WTC11 (cell line): Measurements from ENCODE around the gene ELOVL7. TPM values are rescaled to one million over a fixed set of nuclear protein-coding genes. Genes with fewer than 3 reads are reported as not detected.
"Not testable (repeated sequence)": the region's sequence is repeated elsewhere in the genome, so short reads cannot be mapped to it uniquely, and the experiment has no call there.

ENCODE experiments used
- ATAC-seq: fragments of 200-7000 bp; cut with Tn5 transposase; 2 replicates; pipeline ENCODE4 v1.10.0; 2021; ENCODE audit warnings: mild to moderate bottlenecking, moderate library complexity
- CTCF ChIA-PET: fragments of 300-600 bp; sonication (Branson Sonifier 250); formaldehyde crosslinking; loops from one replicate; lab custom pipeline; 2021; ENCODE audit warnings: antibody characterized with exemption; lab: Charles Lee
- POLR2A ChIA-PET: fragments of 350-600 bp; sonication (Branson Sonifier 250); formaldehyde crosslinking; loops from one replicate; lab custom pipeline; 2021; ENCODE audit warnings: antibody characterized with exemption; lab: Charles Lee
- DNase-seq: peaks from one replicate; pipeline ENCODE4 v3.0.0; 2021; ENCODE audit warnings: low spot score
- H3K27ac Mint-ChIP-seq: 2 replicates; pipeline ENCODE4 v1.8.0; 2021; ENCODE audit warnings: mixed read lengths
- H3K27me3 Mint-ChIP-seq: 2 replicates; pipeline ENCODE4 v1.8.0; 2021; ENCODE audit warnings: low read depth, mild to moderate bottlenecking, moderate library complexity, mixed read lengths
- H3K36me3 Mint-ChIP-seq: 2 replicates; pipeline ENCODE4 v1.8.0; 2021; ENCODE audit warnings: mixed read lengths
- H3K4me1 Mint-ChIP-seq: 2 replicates; pipeline ENCODE4 v1.8.0; 2022; ENCODE audit warnings: mixed read lengths
- H3K4me3 Mint-ChIP-seq: 2 replicates; pipeline ENCODE4 v1.8.0; 2021; ENCODE audit warnings: mild to moderate bottlenecking, moderate library complexity, mixed read lengths
- H3K9me3 Mint-ChIP-seq: 2 replicates; pipeline ENCODE4 v1.8.0; 2021; ENCODE audit warnings: mixed read lengths
- FOXJ3 ChIP-seq: sonication (generic); formaldehyde crosslinking; IDR thresholded peaks from 2 replicates; pipeline ENCODE4 v1.9.0; 2021; ENCODE audit warnings: missing genetic modification reagents, mild to moderate bottlenecking, borderline replicate concordance
- GABPB1 ChIP-seq: sonication (generic); formaldehyde crosslinking; IDR thresholded peaks from 2 replicates; pipeline ENCODE4 v1.8.1; 2023; ENCODE audit warnings: mild to moderate bottlenecking, missing genetic modification reagents
- HMGA2 ChIP-seq: fragments of 250-450 bp; sonication (Bioruptor Pico); IDR thresholded peaks from 2 replicates; pipeline ENCODE4 v1.4.0; 2021; ENCODE audit warnings: mild to moderate bottlenecking, moderate library complexity
- MXD4 ChIP-seq: fragments of 250-450 bp; sonication (Bioruptor Pico); IDR thresholded peaks from 2 replicates; pipeline ENCODE4 v1.8.0; 2021; ENCODE audit warnings: mild to moderate bottlenecking, moderate library complexity, borderline replicate concordance
- NR2C2 ChIP-seq: sonication (generic); formaldehyde crosslinking; IDR thresholded peaks from 2 replicates; pipeline ENCODE4 v1.8.0; 2022; ENCODE audit warnings: mild to moderate bottlenecking, missing genetic modification reagents
- OVOL2 ChIP-seq: fragments of 250-450 bp; sonication (Bioruptor Pico); IDR thresholded peaks from 2 replicates; pipeline ENCODE4 v1.9.0; 2021; ENCODE audit warnings: mild to moderate bottlenecking, borderline replicate concordance
- SMAD4 ChIP-seq: sonication (generic); formaldehyde crosslinking; IDR thresholded peaks from 2 replicates; pipeline ENCODE4 v1.8.0; 2022; ENCODE audit warnings: mild to moderate bottlenecking, missing genetic modification reagents
- SOX15 ChIP-seq: fragments of 250-450 bp; sonication (Bioruptor Pico); IDR thresholded peaks from 2 replicates; pipeline ENCODE4 v1.9.0; 2021; ENCODE audit warnings: mild to moderate bottlenecking
- TEAD1 ChIP-seq: sonication (generic); formaldehyde crosslinking; IDR thresholded peaks from 2 replicates; pipeline ENCODE4 v1.8.0; 2022; ENCODE audit warnings: mild to moderate bottlenecking, missing genetic modification reagents
- ZNF121 ChIP-seq: sonication (generic); formaldehyde crosslinking; IDR thresholded peaks from 2 replicates; pipeline ENCODE4 v1.8.0; 2023; ENCODE audit warnings: missing genetic modification reagents
- ZNF232 ChIP-seq: sonication (generic); formaldehyde crosslinking; IDR thresholded peaks from 2 replicates; pipeline ENCODE4 v1.8.0; 2022; ENCODE audit warnings: mild to moderate bottlenecking, missing genetic modification reagents
- ZNF263 ChIP-seq: sonication (generic); formaldehyde crosslinking; IDR thresholded peaks from 2 replicates; pipeline ENCODE4 v1.8.1; 2022; ENCODE audit warnings: low read depth, mild to moderate bottlenecking, moderate library complexity, missing genetic modification reagents
- ZNF396 ChIP-seq: fragments of 250-450 bp; sonication (Bioruptor Pico); IDR thresholded peaks from 2 replicates; pipeline ENCODE4 v1.8.0; 2021; ENCODE audit warnings: mild to moderate bottlenecking, moderate library complexity, borderline replicate concordance
- total RNA-seq: library from RNA; stranded (reverse); gene quantifications from 3 replicates; pipeline ENCODE4 v1.2.3, GENCODE V29; 2021
- TF ChIP-seq, protein P1 (sequence below): sonication (generic); formaldehyde crosslinking; IDR thresholded peaks from 2 replicates; pipeline ENCODE4 v1.8.1; 2022; ENCODE audit warnings: low read depth, missing genetic modification reagents, borderline replicate concordance
- TF ChIP-seq, protein P2 (sequence below): fragments of 250-450 bp; sonication (Bioruptor Pico); IDR thresholded peaks from 2 replicates; pipeline ENCODE4 v1.9.0; 2021; ENCODE audit warnings: mild to moderate bottlenecking, borderline replicate concordance
- TF ChIP-seq, protein P3 (sequence below): sonication (generic); formaldehyde crosslinking; conservative IDR thresholded peaks from 2 replicates; pipeline ENCODE4 v1.8.1; 2023; ENCODE audit warnings: mild to moderate bottlenecking, low read depth, missing genetic modification reagents, moderate library complexity
- TF ChIP-seq, protein P4 (sequence below): fragments of 250-450 bp; sonication (Bioruptor Pico); IDR thresholded peaks from 2 replicates; pipeline ENCODE4 v1.8.0; 2021; ENCODE audit warnings: mild to moderate bottlenecking
- TF ChIP-seq, protein P5 (sequence below): sonication (generic); formaldehyde crosslinking; IDR thresholded peaks from 2 replicates; pipeline ENCODE4 v1.8.0; 2022; ENCODE audit warnings: mild to moderate bottlenecking, missing genetic modification reagents

The ELOVL7 gene
- total RNA-seq, 1 experiment from 2014 or later: 7.1 TPM

DNA sequence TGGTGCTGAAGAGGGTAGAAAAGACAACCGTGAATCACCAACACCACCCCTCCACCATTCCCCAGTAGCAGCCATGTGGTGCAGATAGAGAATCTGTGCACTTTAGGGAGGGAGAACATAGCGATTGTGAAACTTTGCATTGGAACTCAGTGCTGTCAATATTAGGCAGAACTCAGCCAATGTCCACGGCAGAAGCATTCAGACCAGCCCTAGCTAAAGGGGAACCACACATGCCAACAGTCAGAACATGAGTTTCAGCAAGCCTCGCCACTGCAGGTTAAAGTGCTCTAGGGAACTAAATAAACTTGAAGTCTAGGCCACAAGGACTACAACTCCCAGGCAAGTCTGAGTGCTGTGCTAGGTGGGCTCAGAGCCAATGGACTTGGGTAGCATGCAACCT is 105.6 kb downstream of the ELOVL7 start:
- no peak for ATAC-seq
- Mint-ChIP-seq H3K4me1 (peaks cover 17% of the 10 kb centered on the region), H3K27me3 (peaks cover 21% of the 10 kb centered on the region), H3K36me3 (peaks cover 6% of the 10 kb centered on the region; the same call in 1 of the 2 replicates), H3K4me3 (no peak overlapping the region), H3K27ac (no peak overlapping the region), H3K9me3 (peaks cover 12% of the 10 kb centered on the region)
- ChIA-PET POLR2A (no interaction called here), CTCF (no interaction called here)
- TF ChIP-seq MXD4: no peak
- no peak for TF ChIP-seq ZNF263 (CRISPR knock-in tag)
- no peak for TF ChIP-seq SMAD4
- no peak for TF ChIP-seq FOXJ3
- no peak for TF ChIP-seq ZNF396 (CRISPR knock-in tag)
- TF ChIP-seq NR2C2 (CRISPR knock-in tag): no peak
- TF ChIP-seq ZNF232 (CRISPR knock-in tag): no peak
- TF ChIP-seq, protein P1, sequence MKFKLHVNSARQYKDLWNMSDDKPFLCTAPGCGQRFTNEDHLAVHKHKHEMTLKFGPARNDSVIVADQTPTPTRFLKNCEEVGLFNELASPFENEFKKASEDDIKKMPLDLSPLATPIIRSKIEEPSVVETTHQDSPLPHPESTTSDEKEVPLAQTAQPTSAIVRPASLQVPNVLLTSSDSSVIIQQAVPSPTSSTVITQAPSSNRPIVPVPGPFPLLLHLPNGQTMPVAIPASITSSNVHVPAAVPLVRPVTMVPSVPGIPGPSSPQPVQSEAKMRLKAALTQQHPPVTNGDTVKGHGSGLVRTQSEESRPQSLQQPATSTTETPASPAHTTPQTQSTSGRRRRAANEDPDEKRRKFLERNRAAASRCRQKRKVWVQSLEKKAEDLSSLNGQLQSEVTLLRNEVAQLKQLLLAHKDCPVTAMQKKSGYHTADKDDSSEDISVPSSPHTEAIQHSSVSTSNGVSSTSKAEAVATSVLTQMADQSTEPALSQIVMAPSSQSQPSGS: no peak
- no peak for TF ChIP-seq TEAD1 (CRISPR knock-in tag)
- no peak for TF ChIP-seq HMGA2 (CRISPR knock-in tag)
- TF ChIP-seq GABPB1: no peak
- TF ChIP-seq OVOL2 (CRISPR knock-in tag): no peak
- TF ChIP-seq, protein P2, sequence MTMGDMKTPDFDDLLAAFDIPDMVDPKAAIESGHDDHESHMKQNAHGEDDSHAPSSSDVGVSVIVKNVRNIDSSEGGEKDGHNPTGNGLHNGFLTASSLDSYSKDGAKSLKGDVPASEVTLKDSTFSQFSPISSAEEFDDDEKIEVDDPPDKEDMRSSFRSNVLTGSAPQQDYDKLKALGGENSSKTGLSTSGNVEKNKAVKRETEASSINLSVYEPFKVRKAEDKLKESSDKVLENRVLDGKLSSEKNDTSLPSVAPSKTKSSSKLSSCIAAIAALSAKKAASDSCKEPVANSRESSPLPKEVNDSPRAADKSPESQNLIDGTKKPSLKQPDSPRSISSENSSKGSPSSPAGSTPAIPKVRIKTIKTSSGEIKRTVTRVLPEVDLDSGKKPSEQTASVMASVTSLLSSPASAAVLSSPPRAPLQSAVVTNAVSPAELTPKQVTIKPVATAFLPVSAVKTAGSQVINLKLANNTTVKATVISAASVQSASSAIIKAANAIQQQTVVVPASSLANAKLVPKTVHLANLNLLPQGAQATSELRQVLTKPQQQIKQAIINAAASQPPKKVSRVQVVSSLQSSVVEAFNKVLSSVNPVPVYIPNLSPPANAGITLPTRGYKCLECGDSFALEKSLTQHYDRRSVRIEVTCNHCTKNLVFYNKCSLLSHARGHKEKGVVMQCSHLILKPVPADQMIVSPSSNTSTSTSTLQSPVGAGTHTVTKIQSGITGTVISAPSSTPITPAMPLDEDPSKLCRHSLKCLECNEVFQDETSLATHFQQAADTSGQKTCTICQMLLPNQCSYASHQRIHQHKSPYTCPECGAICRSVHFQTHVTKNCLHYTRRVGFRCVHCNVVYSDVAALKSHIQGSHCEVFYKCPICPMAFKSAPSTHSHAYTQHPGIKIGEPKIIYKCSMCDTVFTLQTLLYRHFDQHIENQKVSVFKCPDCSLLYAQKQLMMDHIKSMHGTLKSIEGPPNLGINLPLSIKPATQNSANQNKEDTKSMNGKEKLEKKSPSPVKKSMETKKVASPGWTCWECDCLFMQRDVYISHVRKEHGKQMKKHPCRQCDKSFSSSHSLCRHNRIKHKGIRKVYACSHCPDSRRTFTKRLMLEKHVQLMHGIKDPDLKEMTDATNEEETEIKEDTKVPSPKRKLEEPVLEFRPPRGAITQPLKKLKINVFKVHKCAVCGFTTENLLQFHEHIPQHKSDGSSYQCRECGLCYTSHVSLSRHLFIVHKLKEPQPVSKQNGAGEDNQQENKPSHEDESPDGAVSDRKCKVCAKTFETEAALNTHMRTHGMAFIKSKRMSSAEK: no peak
- no peak for DNase-seq

DNA sequence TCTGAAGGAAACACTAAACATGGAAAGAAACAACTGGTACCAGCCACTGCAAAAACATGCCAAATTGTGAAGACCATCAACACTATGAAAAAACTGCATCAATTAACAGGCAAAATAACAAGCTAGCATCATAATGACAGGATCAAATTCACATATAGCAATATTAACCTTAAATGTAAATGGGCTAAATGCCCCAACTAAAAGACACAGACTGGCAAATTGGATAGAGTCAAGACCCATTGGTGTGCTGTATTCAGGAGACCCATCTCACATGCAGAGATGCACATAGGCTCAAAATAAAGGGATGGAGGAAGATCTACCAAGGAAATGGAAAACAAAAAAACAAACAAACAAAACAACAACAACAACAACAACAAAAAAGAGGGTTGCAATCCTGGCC is 113.2 kb downstream of the ELOVL7 start:
- H3K27ac Mint-ChIP-seq, H3K9me3 Mint-ChIP-seq, POLR2A ChIA-PET, H3K4me3 Mint-ChIP-seq, CTCF ChIA-PET, ATAC-seq, DNase-seq, H3K36me3 Mint-ChIP-seq, H3K4me1 Mint-ChIP-seq: not testable (repeated sequence)
- H3K27me3 Mint-ChIP-seq: peaks cover 16% of the 10 kb centered on the region

DNA sequence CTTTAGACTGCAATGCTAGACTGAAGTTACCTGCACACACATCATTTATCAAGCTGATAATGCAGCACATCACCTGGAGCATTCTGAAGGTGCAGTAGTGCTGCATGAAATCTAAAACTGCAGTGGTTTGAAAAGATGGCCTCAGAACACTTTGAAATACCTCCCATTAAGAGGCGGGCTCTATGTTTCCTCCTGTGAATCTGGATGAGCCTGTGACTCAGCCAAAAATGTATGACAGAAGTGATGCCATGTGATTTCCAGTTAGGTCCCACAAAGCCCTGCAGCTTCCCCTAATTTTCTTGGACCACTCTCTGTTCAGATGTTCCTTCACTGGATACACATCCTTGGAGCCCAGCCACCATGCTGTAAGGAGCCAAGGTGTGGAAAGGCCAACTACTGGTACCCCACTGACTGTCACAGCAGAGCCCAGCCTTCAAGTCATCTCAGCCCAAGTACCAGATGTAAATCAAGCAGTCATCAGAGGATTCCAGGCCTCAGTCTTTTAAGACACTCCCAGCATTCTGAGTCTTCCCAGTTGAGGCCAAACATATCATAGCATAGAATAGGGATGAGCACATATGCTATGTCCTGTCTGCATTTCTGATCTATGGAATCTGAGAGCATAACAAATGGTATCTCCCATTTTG is 116.9 kb downstream of the ELOVL7 start:
- H3K9me3 Mint-ChIP-seq: 0 out of 2 replicates have a peak, but pooled peaks cover 3% of the 10 kb centered on the region
- TF ChIP-seq SOX15 (CRISPR knock-in tag): no peak
- no peak for TF ChIP-seq ZNF121
- DNase-seq (no peak), ATAC-seq (no peak)
- H3K27me3 Mint-ChIP-seq: peaks cover 3% of the 10 kb centered on the region; the same call in 1 of the 2 replicates
- H3K4me1 Mint-ChIP-seq: no peaks in the 10 kb centered on the region
- no peak overlapping the region for H3K4me3 Mint-ChIP-seq
- ChIA-PET POLR2A (no interaction called here), CTCF (interaction anchor here (0.8 kb wide), 1 partner anchor 9 kb away, joined by 5 read pairs; no protein-coding TSS in a partner anchor)
- H3K27ac Mint-ChIP-seq: no peak overlapping the region
- no peaks in the 10 kb centered on the region for H3K36me3 Mint-ChIP-seq

DNA sequence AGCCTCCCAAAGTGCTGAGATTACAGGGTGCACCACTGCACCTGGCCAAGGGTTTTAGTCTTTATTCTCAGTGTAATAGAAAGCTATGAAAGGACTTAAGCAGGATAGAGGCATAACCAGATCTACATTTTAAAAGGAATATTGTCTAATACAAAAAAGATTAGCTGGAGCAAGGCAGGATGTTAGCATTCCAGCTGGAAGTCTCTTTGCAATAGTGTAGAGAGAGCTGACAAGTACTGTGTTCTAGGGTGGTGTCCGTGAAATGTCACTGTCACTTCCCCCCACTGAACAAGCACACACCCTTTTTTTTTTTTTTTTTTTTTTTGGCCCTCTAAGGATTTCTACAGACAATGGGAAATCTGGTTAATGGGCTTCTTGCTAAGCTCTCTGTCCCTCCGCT is 119.9 kb downstream of the ELOVL7 start:
- ATAC-seq (no peak), DNase-seq (no peak)
- no peak overlapping the region for H3K4me3 Mint-ChIP-seq
- H3K9me3 Mint-ChIP-seq: 0 out of 2 replicates have a peak, but pooled peaks cover 3% of the 10 kb centered on the region
- H3K27ac Mint-ChIP-seq: no peak overlapping the region
- CTCF ChIA-PET: interaction anchor here (0.6 kb wide), 1 partner anchor 451 kb away, joined by 4 read pairs; no protein-coding TSS in a partner anchor
- H3K27me3 Mint-ChIP-seq: no peaks in the 10 kb centered on the region
- POLR2A ChIA-PET: interaction anchor here (0.6 to 2.0 kb wide), 2 partner anchors 24 to 1162 kb away, joined by 3 to 5 read pairs; partner anchors contain the start of gene DEPDC1B
- H3K36me3 Mint-ChIP-seq: no peaks in the 10 kb centered on the region
- H3K4me1 Mint-ChIP-seq: no peaks in the 10 kb centered on the region
- TF ChIP-seq, protein P3, sequence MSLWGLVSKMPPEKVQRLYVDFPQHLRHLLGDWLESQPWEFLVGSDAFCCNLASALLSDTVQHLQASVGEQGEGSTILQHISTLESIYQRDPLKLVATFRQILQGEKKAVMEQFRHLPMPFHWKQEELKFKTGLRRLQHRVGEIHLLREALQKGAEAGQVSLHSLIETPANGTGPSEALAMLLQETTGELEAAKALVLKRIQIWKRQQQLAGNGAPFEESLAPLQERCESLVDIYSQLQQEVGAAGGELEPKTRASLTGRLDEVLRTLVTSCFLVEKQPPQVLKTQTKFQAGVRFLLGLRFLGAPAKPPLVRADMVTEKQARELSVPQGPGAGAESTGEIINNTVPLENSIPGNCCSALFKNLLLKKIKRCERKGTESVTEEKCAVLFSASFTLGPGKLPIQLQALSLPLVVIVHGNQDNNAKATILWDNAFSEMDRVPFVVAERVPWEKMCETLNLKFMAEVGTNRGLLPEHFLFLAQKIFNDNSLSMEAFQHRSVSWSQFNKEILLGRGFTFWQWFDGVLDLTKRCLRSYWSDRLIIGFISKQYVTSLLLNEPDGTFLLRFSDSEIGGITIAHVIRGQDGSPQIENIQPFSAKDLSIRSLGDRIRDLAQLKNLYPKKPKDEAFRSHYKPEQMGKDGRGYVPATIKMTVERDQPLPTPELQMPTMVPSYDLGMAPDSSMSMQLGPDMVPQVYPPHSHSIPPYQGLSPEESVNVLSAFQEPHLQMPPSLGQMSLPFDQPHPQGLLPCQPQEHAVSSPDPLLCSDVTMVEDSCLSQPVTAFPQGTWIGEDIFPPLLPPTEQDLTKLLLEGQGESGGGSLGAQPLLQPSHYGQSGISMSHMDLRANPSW (CRISPR knock-in tag): no peak
- TF ChIP-seq, protein P4, sequence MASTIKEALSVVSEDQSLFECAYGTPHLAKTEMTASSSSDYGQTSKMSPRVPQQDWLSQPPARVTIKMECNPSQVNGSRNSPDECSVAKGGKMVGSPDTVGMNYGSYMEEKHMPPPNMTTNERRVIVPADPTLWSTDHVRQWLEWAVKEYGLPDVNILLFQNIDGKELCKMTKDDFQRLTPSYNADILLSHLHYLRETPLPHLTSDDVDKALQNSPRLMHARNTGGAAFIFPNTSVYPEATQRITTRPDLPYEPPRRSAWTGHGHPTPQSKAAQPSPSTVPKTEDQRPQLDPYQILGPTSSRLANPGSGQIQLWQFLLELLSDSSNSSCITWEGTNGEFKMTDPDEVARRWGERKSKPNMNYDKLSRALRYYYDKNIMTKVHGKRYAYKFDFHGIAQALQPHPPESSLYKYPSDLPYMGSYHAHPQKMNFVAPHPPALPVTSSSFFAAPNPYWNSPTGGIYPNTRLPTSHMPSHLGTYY (CRISPR knock-in tag): no peak
- TF ChIP-seq ZNF396 (CRISPR knock-in tag): no peak
- TF ChIP-seq, protein P5, sequence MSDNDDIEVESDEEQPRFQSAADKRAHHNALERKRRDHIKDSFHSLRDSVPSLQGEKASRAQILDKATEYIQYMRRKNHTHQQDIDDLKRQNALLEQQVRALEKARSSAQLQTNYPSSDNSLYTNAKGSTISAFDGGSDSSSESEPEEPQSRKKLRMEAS (CRISPR knock-in tag): no peak
- no peak for TF ChIP-seq ZNF263 (CRISPR knock-in tag)
